Hippocampal formation (tissue), 2 donors: ENCODE data around the gene OSCP1.
A peak's percentile ranks its signal among the peaks of the same experiment; 100 is the strongest.

Experiments used
- DNase-seq, 2 donors: peaks; one replicate each; lab custom pipeline; 2025; lab: John Stamatoyannopoulos, UW

Gene OSCP1

GRCh38 chr1:36382669-36383068, 67.6 kb downstream of the OSCP1 start:
- DNase-seq = no peak

DNA sequence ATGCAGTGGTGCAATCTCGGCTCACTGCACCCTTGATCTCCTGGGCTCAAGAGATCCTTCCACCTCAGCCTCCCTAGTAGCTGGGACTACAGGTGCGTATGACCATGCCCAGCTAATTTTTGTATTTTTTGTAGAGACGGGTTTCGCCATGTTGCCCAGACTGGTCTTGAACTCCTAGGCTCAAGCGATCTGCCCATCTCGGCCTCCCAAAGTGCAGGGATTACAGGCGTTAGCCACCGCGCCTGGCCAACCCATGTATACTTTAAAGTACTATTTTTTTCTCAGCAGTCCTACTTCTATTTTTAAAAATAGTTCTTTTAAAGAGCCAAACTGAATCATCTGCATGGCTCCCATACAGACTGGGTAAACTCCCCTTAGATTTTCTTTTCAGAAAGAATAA, 68.0 kb downstream of the OSCP1 start:
- no peak for DNase-seq

DNA sequence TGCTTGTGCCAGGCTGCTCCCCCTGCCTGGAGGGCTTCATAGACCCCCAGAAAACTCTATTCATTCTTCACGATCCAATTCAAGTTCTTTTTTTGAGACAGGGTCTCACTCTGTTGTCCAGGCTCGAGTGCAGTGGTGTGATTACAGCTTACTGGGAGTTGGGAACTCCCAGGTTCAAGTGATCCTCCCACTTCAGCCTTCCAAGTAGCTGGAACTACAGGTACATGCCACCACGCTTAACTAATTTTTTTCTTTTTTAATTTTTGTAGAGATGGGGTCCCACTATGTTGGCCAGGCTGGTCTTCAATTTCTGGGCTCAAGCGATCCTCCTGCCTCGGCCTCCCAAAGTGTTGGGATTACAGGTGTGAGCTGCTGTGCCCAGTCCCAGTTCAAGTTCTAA, 68.8 kb downstream of the OSCP1 start:
- no peak for DNase-seq

DNA sequence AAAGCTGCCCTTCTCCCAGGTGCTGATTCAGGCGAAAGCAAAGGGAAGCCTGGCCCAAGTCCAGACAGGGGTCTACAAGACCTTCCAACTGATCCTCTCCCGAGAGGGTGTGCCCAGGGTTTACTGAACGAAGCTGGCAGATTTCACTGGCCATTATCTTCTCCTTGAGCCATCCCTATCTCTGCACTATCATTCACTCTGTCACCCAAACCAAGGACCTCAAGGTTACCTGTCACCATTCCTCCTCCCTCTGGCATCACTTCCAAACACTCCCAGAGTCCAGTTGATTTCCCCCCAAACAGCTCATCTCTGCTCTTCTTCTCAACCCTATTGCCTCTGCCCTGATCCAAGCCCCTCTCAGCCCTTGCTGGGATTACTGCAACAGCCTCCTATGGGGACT, 69.5 kb downstream of the OSCP1 start:
- DNase-seq = no peak

- DNase-seq = no peak
Observed at GRCh38 chr1:36380143-36380619, 70.1 kb downstream of the OSCP1 start.

- DNase-seq = no peak
Observed at GRCh38 chr1:36377791-36378492, 72.3 kb downstream of the OSCP1 start.

DNA sequence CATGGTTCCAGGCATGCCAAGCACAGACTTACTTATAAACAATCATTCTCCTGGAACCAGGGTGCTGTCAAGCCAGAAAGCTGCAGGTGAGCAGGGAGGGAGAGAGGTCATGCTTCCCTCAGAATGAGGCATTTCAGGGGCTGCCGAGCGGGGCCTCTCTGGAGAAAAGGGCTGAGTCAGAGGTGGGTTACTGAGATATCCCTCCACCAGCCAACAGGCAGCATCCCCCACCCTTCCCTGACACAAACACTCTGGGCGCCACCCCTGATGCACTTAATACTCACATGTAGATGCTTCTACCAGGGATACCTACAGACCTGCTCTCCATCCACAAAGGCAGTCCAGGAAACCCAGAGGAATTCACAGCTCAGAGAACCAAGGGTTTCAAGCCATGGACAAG, 77.6 kb downstream of the OSCP1 start:
- no peak for DNase-seq

- DNase-seq = peak; percentile 50 to 54
Observed at GRCh38 chr1:36369061-36369861, 81.0 kb downstream of the OSCP1 start.
